ACHN (cell line): ENCODE data around the gene RALB.

Source experiments
- DNase-seq: peaks from one replicate; pipeline ENCODE4 v3.0.0-alpha.2; 2015
- in situ Hi-C: cut with HindIII; loops from 2 replicates; pipeline ENCODE4 v1.10.0; 2017; ENCODE audit warnings: low sequenced_read_pairs, low pct_ligation_motif_present, low pct_unique_long_range_greater_than_20kb

Gene RALB

DNA sequence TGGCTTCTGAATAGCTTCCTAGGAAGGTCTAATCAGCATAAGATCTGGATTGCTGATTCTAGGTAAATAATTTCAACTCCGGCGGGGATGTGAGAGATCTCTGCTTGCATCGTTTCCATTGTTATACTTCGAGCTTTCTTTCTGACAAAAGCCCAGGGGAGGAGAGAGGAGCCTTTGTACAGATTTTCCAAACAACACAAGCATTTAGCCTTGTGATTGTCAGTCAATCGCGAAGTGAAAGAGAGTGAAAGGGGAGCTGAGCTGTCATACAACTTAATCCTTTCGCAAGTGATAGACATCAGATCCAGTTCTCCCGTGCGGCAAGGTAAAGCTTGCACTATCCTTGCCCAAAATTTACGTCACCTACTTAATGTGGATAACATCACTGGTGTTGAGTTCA lies 26.2 kb downstream of the RALB start:
- no peak for DNase-seq
- in situ Hi-C loops, result no loop called here

DNA sequence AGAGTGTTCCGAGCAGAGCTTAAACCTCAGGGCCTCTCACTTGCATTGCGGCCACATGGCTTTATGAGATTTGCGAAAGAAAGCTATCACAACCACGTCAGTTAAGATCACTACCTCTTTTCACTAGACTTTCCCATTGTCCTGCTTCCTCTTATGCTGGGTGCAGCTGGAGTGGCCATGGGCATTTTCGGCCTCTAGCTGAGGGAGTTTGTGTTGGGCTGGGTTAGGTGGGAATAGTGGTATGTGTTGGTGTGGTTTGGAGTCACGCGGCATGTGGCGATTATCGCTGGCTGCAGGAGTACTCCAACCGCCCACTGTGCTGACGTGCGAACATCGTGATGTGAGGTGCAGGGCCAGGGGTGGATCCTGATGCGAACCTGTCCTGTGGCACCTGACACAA lies 27.1 kb downstream of the RALB start:
- in situ Hi-C loops, result no loop called here
- DNase-seq, result no peak

DNA sequence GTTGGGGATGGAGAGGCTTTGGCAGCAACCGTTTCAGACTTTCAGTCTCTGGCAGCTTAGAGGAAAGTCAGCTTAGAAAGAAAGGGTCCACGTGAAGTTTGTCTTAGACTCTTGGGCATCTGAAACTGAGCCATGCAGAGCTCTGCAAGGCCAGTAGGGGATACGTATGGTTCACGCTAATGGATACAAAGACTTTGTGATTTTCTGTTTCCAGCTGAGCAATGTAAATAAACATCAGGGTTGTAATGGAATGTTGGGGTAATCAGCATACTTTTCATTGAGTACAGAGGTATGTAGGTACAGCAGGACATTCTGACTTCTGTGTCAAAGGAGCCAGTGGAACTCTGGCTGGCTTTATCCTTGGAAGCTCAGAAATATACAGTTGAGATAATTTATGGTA lies 31.0 kb downstream of the RALB start:
- no peak for DNase-seq
- in situ Hi-C loops, result no loop called here

- no peak for DNase-seq
- in situ Hi-C loops, result no loop called here
These were observed 32.4 kb downstream of the RALB start for GRCh38 chr2:120285056-120285455.

DNA sequence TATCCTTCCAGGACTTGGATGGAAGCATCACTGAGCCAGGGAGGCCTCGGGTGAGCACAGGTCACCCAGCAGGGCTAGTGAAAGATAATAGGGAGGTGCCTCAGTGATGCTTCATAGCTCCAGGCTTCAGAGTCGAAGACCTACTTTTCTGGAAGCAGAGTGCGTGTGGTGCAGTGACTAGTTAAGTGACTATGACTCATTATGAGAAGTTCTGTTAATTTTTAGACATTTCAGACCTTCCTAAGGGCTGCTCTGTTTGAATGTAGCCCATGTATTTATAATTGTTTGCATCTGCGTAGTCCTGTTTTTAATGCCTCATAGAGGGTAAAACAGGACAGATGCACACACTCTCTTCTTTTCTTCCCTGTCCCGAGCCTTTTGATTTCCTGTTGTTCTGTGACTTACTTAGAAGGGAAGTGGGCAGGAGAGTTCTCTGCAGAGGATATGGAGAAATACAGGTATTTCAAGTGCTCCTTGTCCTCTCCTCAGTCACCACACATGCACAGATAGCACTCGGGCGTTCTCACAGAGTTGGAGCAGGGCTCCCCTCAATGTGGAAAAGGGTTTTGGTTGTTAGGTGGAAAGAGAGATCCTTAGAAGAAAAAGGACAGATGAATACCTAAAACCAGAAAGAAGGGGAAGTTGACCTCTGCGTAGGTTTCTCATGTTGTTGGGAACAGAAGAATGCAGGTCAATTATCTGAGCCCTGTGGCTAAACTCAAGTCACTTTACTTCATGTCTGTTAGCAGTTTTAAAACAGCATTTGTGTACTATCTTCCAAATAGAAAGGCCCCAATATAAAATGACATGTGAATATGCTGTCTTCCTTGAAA lies 34.7 kb downstream of the RALB start:
- peak; percentile 97 for DNase-seq
- in situ Hi-C loops, result no loop called here

DNA sequence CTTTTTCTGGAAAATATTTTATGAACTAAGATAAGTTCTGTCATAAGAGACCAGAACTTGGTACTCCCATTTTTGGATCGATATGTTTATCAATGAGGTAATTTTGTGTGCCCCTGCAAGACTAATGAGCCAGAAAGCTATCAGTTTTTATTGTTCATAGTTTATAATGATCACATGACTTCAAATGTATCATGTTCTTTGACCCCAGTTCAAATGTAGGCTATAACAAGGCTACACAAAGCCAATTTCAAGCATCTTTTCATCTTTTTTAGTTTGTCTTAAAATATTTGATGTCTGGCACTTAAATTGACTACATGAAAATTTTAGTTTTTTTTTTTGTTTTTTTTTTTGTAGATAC lies 35.3 kb downstream of the RALB start:
- no peak for DNase-seq
- in situ Hi-C loops, result no loop called here

DNA sequence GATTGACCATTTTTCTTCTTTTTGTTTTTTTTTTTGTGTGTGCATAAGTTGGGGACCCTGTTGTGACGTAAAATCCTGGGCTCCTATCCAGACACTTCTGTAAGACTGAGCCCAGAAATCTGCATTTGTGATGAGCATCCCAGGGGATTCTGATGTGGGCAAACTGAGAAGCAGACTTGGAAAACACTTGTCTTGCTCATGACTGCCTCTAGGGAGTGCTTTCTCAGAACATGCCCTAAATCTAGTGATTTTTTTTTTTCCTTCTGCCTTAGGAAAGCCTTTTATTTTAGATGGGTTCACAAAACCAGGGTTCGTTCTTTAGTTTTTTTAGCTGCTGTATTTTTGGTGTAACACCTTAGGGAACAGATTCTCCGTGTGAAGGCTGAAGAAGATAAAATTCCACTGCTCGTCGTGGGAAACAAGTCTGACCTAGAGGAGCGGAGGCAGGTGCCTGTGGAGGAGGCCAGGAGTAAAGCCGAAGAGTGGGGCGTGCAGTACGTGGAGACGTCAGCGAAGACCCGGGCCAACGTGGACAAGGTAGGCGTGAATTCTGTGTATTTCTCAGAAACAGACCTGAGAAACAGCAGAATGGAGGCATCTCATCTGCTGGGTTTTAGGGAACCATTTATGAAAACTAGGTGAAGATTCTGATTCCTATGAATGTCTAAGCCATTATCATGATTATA lies 36.7 kb downstream of the RALB start:
- DNase-seq, result peak; percentile 37
- in situ Hi-C loops, result no loop called here

DNA sequence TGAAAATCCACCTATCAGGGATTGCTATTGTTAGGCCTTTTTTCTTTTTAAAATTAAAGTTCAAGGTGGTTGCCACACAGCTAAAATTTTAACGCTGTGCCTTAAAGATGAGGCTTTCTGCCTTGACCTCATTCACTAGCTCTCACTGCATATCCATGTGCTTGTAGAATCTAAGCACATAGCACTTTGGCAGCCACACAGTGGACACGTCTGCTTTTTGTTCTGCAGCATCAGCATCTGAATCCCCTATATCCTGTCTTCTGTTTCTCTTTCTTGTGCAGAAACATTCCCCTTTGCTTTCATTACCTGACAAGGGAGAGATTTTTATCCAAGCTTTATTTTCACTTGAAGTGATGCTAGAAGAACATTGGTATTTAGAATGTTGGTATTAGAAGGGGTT lies 38.1 kb downstream of the RALB start:
- no peak for DNase-seq
- in situ Hi-C loops, result no loop called here

DNA sequence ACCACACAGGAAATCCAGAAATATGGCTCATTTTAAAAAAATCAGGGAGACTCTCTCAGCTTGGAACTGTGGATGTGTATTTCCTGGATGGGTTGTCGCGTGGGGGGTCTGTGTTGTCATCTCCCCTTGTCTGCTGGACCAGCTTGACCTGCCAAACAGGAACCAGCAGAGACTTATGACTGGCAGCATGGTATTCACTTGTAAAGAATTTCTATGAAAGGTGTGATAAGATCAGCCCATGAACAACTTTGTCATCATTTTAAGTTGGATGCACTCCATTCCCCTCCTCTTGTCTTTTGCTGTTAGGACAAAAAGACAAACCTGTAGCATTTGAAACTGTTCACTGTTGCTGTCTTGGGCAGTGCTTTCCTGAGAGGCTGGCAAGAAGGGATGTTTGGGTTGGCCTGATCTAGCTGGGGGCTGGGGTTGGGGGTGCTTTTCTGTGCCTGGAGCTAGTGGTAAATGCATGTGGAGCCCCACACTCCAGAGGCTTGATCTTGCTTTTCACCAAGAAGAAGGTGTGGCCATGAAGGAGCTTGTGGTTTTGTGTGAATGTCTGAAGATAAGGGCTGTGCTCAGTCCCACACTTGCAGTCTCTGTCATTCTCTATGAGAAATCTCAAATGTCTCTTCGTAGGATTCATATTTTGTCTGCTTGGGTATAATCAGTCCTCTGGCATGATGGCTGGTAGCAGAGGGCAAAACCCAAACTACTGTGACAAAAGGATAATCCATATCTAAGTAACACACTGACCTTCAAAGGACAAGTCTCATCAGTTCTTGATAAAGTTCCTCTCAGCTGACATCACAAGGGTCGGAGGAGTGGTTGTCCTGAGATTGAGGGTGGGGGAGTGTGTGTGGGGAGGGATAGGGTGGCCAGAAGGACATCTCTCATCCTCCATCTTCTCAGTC lies 39.0 kb downstream of the RALB start:
- no peak for DNase-seq
- in situ Hi-C loops, result no loop called here

GRCh38 chr2:120293096-120294007 lies 40.7 kb downstream of the RALB start:
- in situ Hi-C loops, result no loop called here
- no peak for DNase-seq

DNA sequence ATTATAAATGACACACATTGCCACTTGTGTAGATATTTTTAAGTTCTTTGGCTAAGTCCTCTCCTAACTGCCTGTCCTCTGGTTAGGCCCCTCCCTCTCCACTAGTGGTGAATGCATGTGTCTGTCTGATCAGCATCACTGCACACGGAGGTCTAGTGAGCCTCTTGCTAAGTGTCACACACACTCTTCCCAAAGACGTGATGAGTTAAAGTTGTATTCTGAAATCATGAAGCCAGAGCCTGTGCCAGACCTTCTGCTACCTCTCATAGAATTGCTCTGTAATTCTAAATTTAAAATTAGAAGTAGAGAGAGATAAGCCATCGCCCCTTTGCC lies 41.3 kb downstream of the RALB start:
- no peak for DNase-seq
- in situ Hi-C loops, result no loop called here

- DNase-seq, result no peak
- in situ Hi-C loops, result no loop called here
These were observed 45.7 kb downstream of the RALB start for GRCh38 chr2:120298173-120298835.

GRCh38 chr2:120299004-120299403 lies 46.4 kb downstream of the RALB start:
- no peak for DNase-seq
- in situ Hi-C loops, result no loop called here

GRCh38 chr2:120299561-120299960 lies 46.9 kb downstream of the RALB start:
- in situ Hi-C loops, result no loop called here
- no peak for DNase-seq

DNA sequence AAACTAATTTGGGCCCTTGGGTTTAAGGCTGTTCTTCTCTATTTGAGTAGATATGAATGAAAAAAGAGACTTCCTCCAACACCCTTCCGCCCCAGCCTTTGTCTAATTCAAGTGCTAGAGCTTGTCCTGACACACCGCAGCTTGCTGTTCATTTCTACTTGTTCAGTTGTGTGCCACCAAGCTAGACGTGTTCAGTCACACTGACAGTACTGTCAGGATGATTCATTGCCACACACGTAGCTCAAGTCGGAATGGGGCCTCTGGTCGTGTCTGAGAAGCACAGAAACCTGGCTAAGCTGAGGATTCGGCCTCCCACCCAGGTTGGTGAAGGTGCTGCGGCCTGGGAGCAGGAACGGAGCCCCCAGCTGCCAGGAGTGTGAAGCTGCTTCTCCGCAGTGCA lies 47.7 kb downstream of the RALB start:
- in situ Hi-C loops, result no loop called here
- DNase-seq, result no peak

DNA sequence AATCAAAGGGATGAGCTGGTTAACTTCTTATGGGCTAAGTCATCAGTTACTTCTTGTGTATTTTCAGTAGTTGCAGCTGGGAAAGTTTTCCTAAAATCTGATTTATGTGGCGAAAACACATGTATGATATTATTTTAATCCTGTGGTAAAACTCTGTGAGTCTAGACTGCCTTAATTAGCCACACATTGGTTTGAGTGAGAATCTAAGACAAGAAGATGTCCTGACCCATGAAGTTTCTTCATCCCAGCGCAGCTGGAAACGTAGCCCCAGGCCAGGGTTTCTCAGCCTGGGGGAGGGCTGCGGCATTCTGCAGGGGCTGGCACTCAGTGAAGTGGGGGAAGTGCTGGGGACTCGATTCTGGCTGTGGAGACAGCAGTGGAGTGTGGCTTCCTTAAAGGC lies 48.6 kb downstream of the RALB start:
- in situ Hi-C loops, result no loop called here
- no peak for DNase-seq

DNA sequence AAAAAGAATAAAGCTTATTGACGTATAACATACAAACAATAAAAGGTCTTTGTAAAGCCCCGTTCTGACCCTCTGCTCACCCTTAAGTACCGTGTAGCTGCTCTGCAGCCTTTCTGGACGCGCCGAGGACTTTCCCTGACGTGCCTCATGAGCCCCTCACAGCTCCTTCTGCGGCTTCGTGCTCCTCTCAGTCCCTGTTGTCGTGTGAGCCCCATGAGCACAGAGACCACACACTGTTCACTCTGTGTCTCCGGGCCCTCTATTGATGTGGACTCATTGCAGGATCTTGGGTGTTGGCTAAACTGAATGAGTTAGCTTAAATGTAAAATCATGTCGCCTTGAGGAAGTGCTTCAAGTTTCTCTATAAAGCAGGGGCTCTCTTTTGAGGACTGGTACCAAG lies 49.6 kb downstream of the RALB start:
- in situ Hi-C loops, result no loop called here

GRCh38 chr2:120303177-120303576 lies 50.5 kb downstream of the RALB start:
- DNase-seq, result no peak
- in situ Hi-C loops, result no loop called here

More for the DNA sequence above, 49.6 kb downstream of the RALB start:
- no peak for DNase-seq
